ENCODE data around the gene DUSP19.

GRCh38 chr2:183038341-183039300 is 39.9 kb upstream of the DUSP19 start, which contains the start of gene NCKAP1:
- peak; percentile 93 for TF ChIP-seq CTCF (IDR thresholded peaks at IDR 0.05; ENCODE audit: low read depth, low read length, missing input control)
- no peak for TF ChIP-seq FOXA1 (IDR thresholded peaks at IDR 0.05)
- TF ChIP-seq YY1 (IDR thresholded peaks at IDR 0.05), result peak; percentile 54
- TF ChIP-seq RAD21 (IDR thresholded peaks at IDR 0.05), result no peak
- TF ChIP-seq TAF1 (conservative IDR thresholded peaks at IDR 0.05), result peak; percentile 55
- TF ChIP-seq GABPA (IDR thresholded peaks at IDR 0.05 in 1 of 2, conservative IDR thresholded peaks at IDR 0.05 in 1 of 2), result no peak
- TF ChIP-seq JUND (IDR thresholded peaks at IDR 0.05), result no peak
- TF ChIP-seq REST (IDR thresholded peaks at IDR 0.05), result peak; percentile 29
- TF ChIP-seq MAX (IDR thresholded peaks at IDR 0.05), result no peak
- no peak for TF ChIP-seq ATF3 (IDR thresholded peaks at IDR 0.05)
- no peak for TF ChIP-seq HNF4A (conservative IDR thresholded peaks at IDR 0.05)
- TF ChIP-seq HNF4G (IDR thresholded peaks at IDR 0.05), result no peak
- no peak for TF ChIP-seq NR2F2 (IDR thresholded peaks at IDR 0.05)

All from liver (tissue), 3 donors.